HFFc6 (cell line): ENCODE measurements around the gene ZNF10. TPM values are rescaled to one million over a fixed set of nuclear protein-coding genes. Genes with fewer than 3 reads are reported as not detected.

Experiments used
- DNase-seq: peaks from one replicate; pipeline ENCODE4 v3.0.0-alpha.2; 2018
- H3K27ac Mint-ChIP-seq: 2 replicates; pipeline ENCODE4 v1.8.0; 2020; ENCODE audit warnings: mild to moderate bottlenecking, mixed read lengths
- H3K27me3 Mint-ChIP-seq: 2 replicates; pipeline ENCODE4 v1.8.0; 2021; ENCODE audit warnings: mild to moderate bottlenecking, moderate library complexity, mixed read lengths; ENCODE audit not compliant: insufficient read depth
- H3K36me3 Mint-ChIP-seq: 2 replicates; pipeline ENCODE4 v1.8.0; 2021; ENCODE audit warnings: low read depth, mixed read lengths
- H3K4me1 Mint-ChIP-seq: 2 replicates; pipeline ENCODE4 v1.8.0; 2020; ENCODE audit warnings: low read depth, mixed read lengths
- H3K4me3 Mint-ChIP-seq: 2 replicates; pipeline ENCODE4 v1.8.0; 2020; ENCODE audit warnings: mild to moderate bottlenecking, moderate library complexity, mixed read lengths
- H3K9me3 Mint-ChIP-seq: 2 replicates; pipeline ENCODE4 v1.8.0; 2020; ENCODE audit warnings: mild to moderate bottlenecking, mixed read lengths
- total RNA-seq, 6 experiments: library from RNA; stranded (reverse); fragmentation: NEBNext Ultra II Directional; extraction: Animal tissue kit (Norgen Biotek cat#: 25700); gene quantifications; 2 replicates in 1 of 6; 3 replicates in 5 of 6; pipeline ENCODE4 v1.2.3, GENCODE V29; 2021
- TF ChIP-seq, protein P1 (sequence below): fragments of 200-600 bp; sonication (generic); IDR thresholded peaks from 2 replicates; pipeline ENCODE4 v1.5.0; 2021; ENCODE audit warnings: antibody characterized with exemption, mild to moderate bottlenecking

Gene ZNF10
- total RNA-seq, 6 experiments from 2014 or later = 3.6 to 4.8 (median 4.1) TPM

DNA sequence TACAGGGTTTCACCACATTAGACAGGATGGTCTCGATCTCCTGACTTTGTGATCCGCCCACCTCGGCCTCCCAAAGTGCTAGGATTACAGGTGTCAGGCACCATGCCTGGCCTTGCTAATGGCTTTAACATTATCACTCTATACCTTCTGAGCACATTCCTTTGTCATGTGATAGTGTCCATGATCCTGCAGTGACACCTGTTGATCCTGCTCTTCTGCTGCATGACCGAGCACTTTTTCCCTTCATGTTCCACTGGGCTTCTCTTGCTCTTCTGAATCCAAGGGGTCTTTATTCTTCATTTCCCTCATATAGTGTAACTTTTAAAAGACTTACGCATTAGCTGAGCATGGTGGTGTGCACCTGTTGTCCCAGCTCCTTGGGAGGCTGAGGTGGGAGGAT is 62.4 kb downstream of the ZNF10 start:
- Mint-ChIP-seq H3K27me3 (peaks cover 1% of the 10 kb centered on the region), H3K4me3 (no peak overlapping the region), H3K27ac (no peak overlapping the region), H3K4me1 (no peaks in the 10 kb centered on the region), H3K9me3 (peaks cover 85% of the 10 kb centered on the region), H3K36me3 (peaks cover 86% of the 10 kb centered on the region)
- TF ChIP-seq, protein P1, sequence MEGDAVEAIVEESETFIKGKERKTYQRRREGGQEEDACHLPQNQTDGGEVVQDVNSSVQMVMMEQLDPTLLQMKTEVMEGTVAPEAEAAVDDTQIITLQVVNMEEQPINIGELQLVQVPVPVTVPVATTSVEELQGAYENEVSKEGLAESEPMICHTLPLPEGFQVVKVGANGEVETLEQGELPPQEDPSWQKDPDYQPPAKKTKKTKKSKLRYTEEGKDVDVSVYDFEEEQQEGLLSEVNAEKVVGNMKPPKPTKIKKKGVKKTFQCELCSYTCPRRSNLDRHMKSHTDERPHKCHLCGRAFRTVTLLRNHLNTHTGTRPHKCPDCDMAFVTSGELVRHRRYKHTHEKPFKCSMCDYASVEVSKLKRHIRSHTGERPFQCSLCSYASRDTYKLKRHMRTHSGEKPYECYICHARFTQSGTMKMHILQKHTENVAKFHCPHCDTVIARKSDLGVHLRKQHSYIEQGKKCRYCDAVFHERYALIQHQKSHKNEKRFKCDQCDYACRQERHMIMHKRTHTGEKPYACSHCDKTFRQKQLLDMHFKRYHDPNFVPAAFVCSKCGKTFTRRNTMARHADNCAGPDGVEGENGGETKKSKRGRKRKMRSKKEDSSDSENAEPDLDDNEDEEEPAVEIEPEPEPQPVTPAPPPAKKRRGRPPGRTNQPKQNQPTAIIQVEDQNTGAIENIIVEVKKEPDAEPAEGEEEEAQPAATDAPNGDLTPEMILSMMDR = no peak
- no peak for DNase-seq

GRCh38 chr12:133201888-133202287 is 71.5 kb downstream of the ZNF10 start:
- Mint-ChIP-seq H3K27ac (no peak overlapping the region), H3K4me1 (no peaks in the 10 kb centered on the region), H3K4me3 (no peak overlapping the region), H3K36me3 (peaks cover 66% of the 10 kb centered on the region), H3K9me3 (peaks cover 74% of the 10 kb centered on the region), H3K27me3 (peaks cover 7% of the 10 kb centered on the region)
- DNase-seq = no peak
- TF ChIP-seq, protein P1 = no peak

- peak overlapping the region; percentile 36; the same call in 1 of the 2 replicates for H3K27ac Mint-ChIP-seq
- H3K4me1 Mint-ChIP-seq = no peaks in the 10 kb centered on the region
- peak overlapping the region; percentile 46; the same call in 1 of the 2 replicates for H3K4me3 Mint-ChIP-seq
- TF ChIP-seq, protein P1 = no peak
- peaks cover 82% of the 10 kb centered on the region for H3K9me3 Mint-ChIP-seq
- H3K36me3 Mint-ChIP-seq = peaks cover 67% of the 10 kb centered on the region
- no peak for DNase-seq
- H3K27me3 Mint-ChIP-seq = peaks cover 7% of the 10 kb centered on the region
These were observed 72.3 kb downstream of the ZNF10 start for GRCh38 chr12:133202493-133203343.

DNA sequence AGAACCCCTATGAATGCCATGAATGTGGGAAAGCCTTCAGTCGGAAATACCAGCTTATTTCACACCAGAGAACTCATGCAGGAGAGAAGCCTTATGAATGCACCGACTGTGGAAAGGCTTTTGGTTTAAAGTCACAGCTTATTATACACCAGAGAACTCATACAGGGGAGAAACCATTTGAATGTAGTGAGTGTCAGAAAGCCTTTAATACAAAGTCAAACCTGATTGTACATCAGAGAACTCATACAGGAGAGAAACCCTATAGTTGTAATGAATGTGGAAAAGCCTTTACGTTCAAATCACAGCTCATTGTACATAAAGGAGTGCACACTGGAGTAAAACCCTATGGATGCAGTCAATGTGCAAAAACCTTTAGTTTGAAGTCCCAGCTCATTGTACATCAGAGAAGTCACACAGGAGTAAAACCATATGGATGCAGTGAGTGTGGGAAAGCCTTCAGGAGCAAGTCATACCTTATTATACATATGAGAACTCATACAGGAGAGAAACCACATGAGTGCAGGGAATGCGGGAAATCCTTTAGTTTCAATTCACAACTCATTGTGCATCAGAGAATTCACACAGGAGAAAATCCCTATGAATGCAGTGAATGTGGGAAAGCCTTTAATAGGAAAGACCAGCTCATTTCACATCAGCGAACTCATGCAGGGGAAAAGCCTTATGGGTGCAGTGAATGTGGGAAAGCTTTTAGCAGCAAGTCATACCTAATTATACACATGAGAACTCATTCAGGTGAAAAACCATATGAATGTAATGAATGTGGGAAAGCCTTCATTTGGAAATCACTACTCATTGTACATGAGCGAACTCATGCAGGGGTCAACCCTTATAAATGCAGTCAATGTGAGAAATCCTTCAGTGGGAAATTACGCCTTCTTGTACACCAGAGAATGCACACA is 73.2 kb downstream of the ZNF10 start:
- TF ChIP-seq, protein P1 = no peak
- H3K9me3 Mint-ChIP-seq = peaks cover 91% of the 10 kb centered on the region
- DNase-seq = no peak
- H3K27ac Mint-ChIP-seq = peak overlapping the region; percentile 16; the same call in 1 of the 2 replicates
- peak overlapping the region; percentile 46; the same call in 1 of the 2 replicates for H3K4me3 Mint-ChIP-seq
- peaks cover 70% of the 10 kb centered on the region for H3K36me3 Mint-ChIP-seq
- no peaks in the 10 kb centered on the region for H3K4me1 Mint-ChIP-seq
- H3K27me3 Mint-ChIP-seq = peaks cover 8% of the 10 kb centered on the region

DNA sequence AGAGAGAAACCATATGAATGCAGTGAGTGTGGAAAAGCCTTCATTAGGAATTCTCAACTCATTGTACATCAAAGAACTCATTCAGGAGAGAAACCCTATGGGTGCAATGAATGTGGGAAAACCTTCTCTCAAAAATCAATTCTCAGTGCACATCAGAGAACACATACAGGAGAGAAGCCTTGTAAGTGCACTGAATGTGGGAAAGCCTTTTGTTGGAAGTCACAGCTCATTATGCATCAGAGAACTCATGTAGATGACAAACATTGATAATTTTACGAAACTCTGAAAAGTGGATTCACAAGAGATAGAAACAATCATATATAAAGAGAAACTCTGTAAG is 73.8 kb downstream of the ZNF10 start:
- peaks cover 71% of the 10 kb centered on the region for H3K36me3 Mint-ChIP-seq
- TF ChIP-seq, protein P1 = no peak
- H3K9me3 Mint-ChIP-seq = peaks cover 96% of the 10 kb centered on the region
- H3K4me3 Mint-ChIP-seq = no peak overlapping the region; the same call in 1 of the 2 replicates
- H3K27ac Mint-ChIP-seq = no peak overlapping the region
- no peaks in the 10 kb centered on the region for H3K4me1 Mint-ChIP-seq
- no peak for DNase-seq
- H3K27me3 Mint-ChIP-seq = peaks cover 8% of the 10 kb centered on the region
